CD14-positive monocyte (primary cell): Measurements from ENCODE around the gene NRXN3. TPM values are rescaled to one million over a fixed set of nuclear protein-coding genes. Genes with fewer than 3 reads are reported as not detected.

Experiments
- DNase-seq, 3 donors: peaks; one replicate each; pipeline ENCODE4 v3.0.0-alpha.2; 2011 to 2022
- H2AFZ ChIP-seq: 2 replicates; pipeline ENCODE4 v1.6.0; 2012; ENCODE audit warnings: mild to moderate bottlenecking, low read depth, low read length, inconsistent platforms; ENCODE audit not compliant: insufficient read depth, poor library complexity, severe bottlenecking
- H3K27ac ChIP-seq, 2 donors: 1 replicate in 1 of 2; 2 replicates in 1 of 2; pipeline ENCODE4 v1.5.1; 2012 to 2013; ENCODE audit warnings: low read length in 2 of 2, control low read depth in 1 of 2, inconsistent platforms in 1 of 2, low read depth in 1 of 2, mild to moderate bottlenecking in 1 of 2
- H3K27me3 ChIP-seq, 2 donors: one replicate each; pipeline versions ENCODE4 v1.6.0 to v1.6.1; 2011 to 2013; ENCODE audit warnings: low read length in 2 of 2; ENCODE audit not compliant: control insufficient read depth in 2 of 2, insufficient read depth in 2 of 2
- H3K36me3 ChIP-seq, 2 donors: replicated peaks in 1 of 2; 1 replicate in 1 of 2; 2 replicates in 1 of 2; pipeline versions ENCODE4 v1.5.1 to v1.6.1; 2012 to 2013; ENCODE audit warnings: low read length in 2 of 2, control low read depth in 1 of 2, inconsistent platforms in 1 of 2, mild to moderate bottlenecking in 1 of 2; ENCODE audit not compliant: insufficient read depth in 2 of 2, control insufficient read depth in 1 of 2
- H3K4me1 ChIP-seq, 2 donors: 1 replicate in 1 of 2; 2 replicates in 1 of 2; pipeline versions ENCODE4 v1.5.1 to v1.6.1; 2012 to 2013; ENCODE audit warnings: low read length in 2 of 2, control low read depth in 1 of 2, inconsistent platforms in 1 of 2, mild to moderate bottlenecking in 1 of 2, moderate library complexity in 1 of 2; ENCODE audit not compliant: insufficient read depth in 2 of 2, control insufficient read depth in 1 of 2
- H3K4me2 ChIP-seq: replicated peaks from 2 replicates; pipeline ENCODE3; 2012; ENCODE audit warnings: low read length, moderate library complexity, mild to moderate bottlenecking; ENCODE audit not compliant: poor library complexity, severe bottlenecking; ENCODE audit errors: extremely low read depth
- H3K4me3 ChIP-seq, 3 experiments: fragments of 200-600 bp in 1 of 3; sonication (generic) in 1 of 3; replicated peaks in 1 of 3; 1 replicate in 2 of 3; 2 replicates in 1 of 3; pipeline ENCODE4 v1.5.1; 2011 to 2013; ENCODE audit warnings: low read length in 3 of 3, mild to moderate bottlenecking in 3 of 3, control low read depth in 2 of 3, low read depth in 2 of 3, inconsistent platforms in 1 of 3, moderate library complexity in 1 of 3
- H3K79me2 ChIP-seq: 2 replicates; pipeline ENCODE4 v1.6.0; 2012; ENCODE audit warnings: mild to moderate bottlenecking, control low read depth, inconsistent platforms, low read length, moderate library complexity; ENCODE audit not compliant: insufficient read depth
- H3K9ac ChIP-seq: 2 replicates; pipeline ENCODE4 v1.6.0; 2017; ENCODE audit warnings: low read length, mild to moderate bottlenecking; ENCODE audit not compliant: insufficient read depth, poor library complexity, severe bottlenecking
- H3K9me3 ChIP-seq, 2 donors: replicated peaks in 1 of 2; 1 replicate in 1 of 2; 2 replicates in 1 of 2; pipeline versions ENCODE4 v1.5.1 to v1.6.1; 2012 to 2013; ENCODE audit warnings: low read length in 2 of 2, control low read depth in 1 of 2; ENCODE audit not compliant: control insufficient read depth in 1 of 2, insufficient read depth in 1 of 2
- H4K20me1 ChIP-seq: 2 replicates; pipeline ENCODE4 v1.6.0; 2012; ENCODE audit warnings: mild to moderate bottlenecking, low read length, control low read depth, moderate library complexity; ENCODE audit not compliant: insufficient read depth
- H3K27ac Mint-ChIP-seq, 7 donors: one replicate each; pipeline ENCODE4 v1.8.0; 2020; ENCODE audit warnings: mild to moderate bottlenecking in 7 of 7, mixed read lengths in 7 of 7, moderate library complexity in 6 of 7, inconsistent platforms in 2 of 7
- H3K27me3 Mint-ChIP-seq, 3 donors: one replicate each; pipeline ENCODE4 v1.8.0; 2021 to 2022; ENCODE audit warnings: low read depth in 3 of 3, mild to moderate bottlenecking in 3 of 3, mixed read lengths in 3 of 3, moderate library complexity in 3 of 3, inconsistent platforms in 1 of 3
- H3K36me3 Mint-ChIP-seq, 2 donors: one replicate each; pipeline ENCODE4 v1.8.0; 2020; ENCODE audit warnings: mixed read lengths in 2 of 2, inconsistent platforms in 1 of 2, mild to moderate bottlenecking in 1 of 2
- H3K4me1 Mint-ChIP-seq: one replicate; pipeline ENCODE4 v1.8.0; 2020; ENCODE audit warnings: mild to moderate bottlenecking, mixed read lengths
- H3K4me3 Mint-ChIP-seq, 2 donors: one replicate each; pipeline ENCODE4 v1.8.0; 2020; ENCODE audit warnings: mild to moderate bottlenecking in 2 of 2, mixed read lengths in 2 of 2, moderate library complexity in 1 of 2
- H3K9me3 Mint-ChIP-seq, 7 donors: one replicate each; pipeline ENCODE4 v1.8.0; 2020 to 2022; ENCODE audit warnings: mixed read lengths in 7 of 7, mild to moderate bottlenecking in 6 of 7, moderate library complexity in 6 of 7, inconsistent platforms in 2 of 7
- WGBS: methylation state at CpG from one replicate; pipeline ENCODE4 v1.1.5; 2013; ENCODE audit warnings: missing lambda C conversion rate; ENCODE audit not compliant: insufficient coverage; 5-methylcytosine and 5-hydroxymethylcytosine counted together
- intact Hi-C, 2 donors: fragments of 100-400 bp; cut with micrococcal nuclease; formaldehyde crosslinking; loops; one replicate each; pipeline versions ENCODE4 v1.15.0 to v1.15.1; 2023
- polyA plus RNA-seq, 3 donors: library from polyadenylated mRNA; depleted of rRNA in 1 of 3; unstranded in 2 of 3; stranded (reverse) in 1 of 3; fragments of 300-500 nt in 2 of 3; fragments of >200 nt in 1 of 3; fragmentation: Illumina TruSeq in 2 of 3; gene quantifications; 1 replicate in 2 of 3; 2 replicates in 1 of 3; pipeline ENCODE4 v1.2.3, GENCODE V29; 2012 to 2021
- TF ChIP-seq, protein P1 (sequence below): fragments of 200-600 bp; IDR thresholded peaks from one replicate; pipeline ENCODE4 v1.8.0; 2022; ENCODE audit warnings: antibody characterized with exemption, mild to moderate bottlenecking

Gene NRXN3
- polyA plus RNA-seq, 3 donors: not detected

DNA sequence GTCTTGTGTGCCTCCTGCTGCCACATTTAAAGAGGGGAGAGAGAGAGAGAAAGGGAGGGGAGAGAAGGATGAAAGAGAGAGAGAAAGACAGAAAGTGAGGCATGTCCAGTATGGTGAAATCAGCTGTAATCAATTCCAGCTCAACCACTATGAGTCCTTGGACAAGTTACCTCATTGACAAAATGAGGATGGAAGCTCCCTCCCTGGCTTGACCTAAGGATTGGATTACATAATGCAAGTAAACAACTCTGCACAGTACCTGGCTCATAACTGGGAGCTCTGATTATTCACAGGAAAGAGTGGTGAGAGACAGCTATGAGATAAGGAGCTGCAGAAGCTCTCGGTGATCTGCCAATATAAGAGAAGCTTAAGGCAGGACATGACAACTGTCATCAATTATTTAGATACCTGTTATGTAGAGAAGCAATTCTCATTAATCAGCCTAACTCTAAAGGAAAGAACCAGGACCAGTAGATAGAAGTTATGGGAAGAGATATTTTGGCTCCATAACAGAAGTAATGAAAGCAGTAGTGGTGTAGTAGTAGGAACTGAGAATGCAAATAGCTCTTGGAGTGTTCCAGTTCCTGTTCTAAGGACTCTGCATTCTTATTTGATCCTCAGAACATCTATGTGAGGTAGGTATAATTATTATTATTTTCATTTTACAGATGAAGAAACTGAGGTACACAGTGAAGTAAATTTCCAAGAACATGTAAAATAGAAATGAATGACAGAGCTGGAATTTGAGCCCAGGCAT is 1249.6 kb downstream of the NRXN3 start:
- intact Hi-C loops: no loop called here
- H3K4me1 Mint-ChIP-seq: no peaks in the 10 kb centered on the region
- Histone ChIP-seq H3K4me2 (no peak overlapping the region), H3K9ac (no peak overlapping the region), H3K4me1 (no peaks in the 10 kb centered on the region), H2AFZ (no peak overlapping the region), H4K20me1 (no peaks in the 10 kb centered on the region), H3K4me3 (no peak overlapping the region), H3K36me3 (no peaks in the 10 kb centered on the region), H3K27ac (no peak overlapping the region), H3K27me3 (no peaks in the 10 kb centered on the region), H3K79me2 (no peaks in the 10 kb centered on the region), H3K9me3 (no peaks in the 10 kb centered on the region)
- DNase-seq: no peak
- H3K27me3 Mint-ChIP-seq: no peaks in the 10 kb centered on the region
- H3K27ac Mint-ChIP-seq: no peak overlapping the region
- no peak overlapping the region for H3K4me3 Mint-ChIP-seq
- H3K9me3 Mint-ChIP-seq: peaks cover 0 to 6% (median 0%) of the 10 kb centered on the region in 7 donors
- H3K36me3 Mint-ChIP-seq: no peaks in the 10 kb centered on the region
- TF ChIP-seq, protein P1, sequence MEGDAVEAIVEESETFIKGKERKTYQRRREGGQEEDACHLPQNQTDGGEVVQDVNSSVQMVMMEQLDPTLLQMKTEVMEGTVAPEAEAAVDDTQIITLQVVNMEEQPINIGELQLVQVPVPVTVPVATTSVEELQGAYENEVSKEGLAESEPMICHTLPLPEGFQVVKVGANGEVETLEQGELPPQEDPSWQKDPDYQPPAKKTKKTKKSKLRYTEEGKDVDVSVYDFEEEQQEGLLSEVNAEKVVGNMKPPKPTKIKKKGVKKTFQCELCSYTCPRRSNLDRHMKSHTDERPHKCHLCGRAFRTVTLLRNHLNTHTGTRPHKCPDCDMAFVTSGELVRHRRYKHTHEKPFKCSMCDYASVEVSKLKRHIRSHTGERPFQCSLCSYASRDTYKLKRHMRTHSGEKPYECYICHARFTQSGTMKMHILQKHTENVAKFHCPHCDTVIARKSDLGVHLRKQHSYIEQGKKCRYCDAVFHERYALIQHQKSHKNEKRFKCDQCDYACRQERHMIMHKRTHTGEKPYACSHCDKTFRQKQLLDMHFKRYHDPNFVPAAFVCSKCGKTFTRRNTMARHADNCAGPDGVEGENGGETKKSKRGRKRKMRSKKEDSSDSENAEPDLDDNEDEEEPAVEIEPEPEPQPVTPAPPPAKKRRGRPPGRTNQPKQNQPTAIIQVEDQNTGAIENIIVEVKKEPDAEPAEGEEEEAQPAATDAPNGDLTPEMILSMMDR: no peak
- whole genome bisulfite sequencing: no CpG with 5 or more reads among the region's 1 CpG

- H3K4me3 ChIP-seq: no peak overlapping the region
- H3K27ac Mint-ChIP-seq: no peak overlapping the region
- TF ChIP-seq, protein P1: no peak
- no peaks in the 10 kb centered on the region for H3K4me1 ChIP-seq
- H3K9me3 ChIP-seq: no peaks in the 10 kb centered on the region
- H3K4me1 Mint-ChIP-seq: no peaks in the 10 kb centered on the region
- no peaks in the 10 kb centered on the region for H4K20me1 ChIP-seq
- no peaks in the 10 kb centered on the region for H3K27me3 Mint-ChIP-seq
- no peak overlapping the region for H3K9ac ChIP-seq
- H3K9me3 Mint-ChIP-seq: peaks cover 0 to 6% (median 0%) of the 10 kb centered on the region in 7 donors
- H3K36me3 Mint-ChIP-seq: no peaks in the 10 kb centered on the region
- H3K79me2 ChIP-seq: no peaks in the 10 kb centered on the region
- no peak for DNase-seq
- H3K4me2 ChIP-seq: no peak overlapping the region
- no peaks in the 10 kb centered on the region for H3K36me3 ChIP-seq
- no peak overlapping the region for H2AFZ ChIP-seq
- H3K27me3 ChIP-seq: no peaks in the 10 kb centered on the region
- no peak overlapping the region for H3K4me3 Mint-ChIP-seq
- intact Hi-C loops: no loop called here
- WGBS: no CpG with 5 or more reads among the region's 2 CpGs
- H3K27ac ChIP-seq: no peak overlapping the region
Measured at GRCh38 chr14:79420725-79421124, 1250.6 kb downstream of the NRXN3 start.
